ENCODE measurements around the gene RP2.
A peak's percentile ranks its signal among the peaks of the same experiment; 100 is the strongest.

The RP2 gene

GRCh38 chrX:46836701-46837557 lies at the start of gene RP2:
RP2 (plus strand) TSS chrX:46837043; CDS start chrX:46837101, 58 bp downstream.
- peak; percentile 95 for FAIRE-seq

GRCh38 chrX:46788902-46789301 lies 47.9 kb upstream of the RP2 start:
- FAIRE-seq, result no peak

DNA sequence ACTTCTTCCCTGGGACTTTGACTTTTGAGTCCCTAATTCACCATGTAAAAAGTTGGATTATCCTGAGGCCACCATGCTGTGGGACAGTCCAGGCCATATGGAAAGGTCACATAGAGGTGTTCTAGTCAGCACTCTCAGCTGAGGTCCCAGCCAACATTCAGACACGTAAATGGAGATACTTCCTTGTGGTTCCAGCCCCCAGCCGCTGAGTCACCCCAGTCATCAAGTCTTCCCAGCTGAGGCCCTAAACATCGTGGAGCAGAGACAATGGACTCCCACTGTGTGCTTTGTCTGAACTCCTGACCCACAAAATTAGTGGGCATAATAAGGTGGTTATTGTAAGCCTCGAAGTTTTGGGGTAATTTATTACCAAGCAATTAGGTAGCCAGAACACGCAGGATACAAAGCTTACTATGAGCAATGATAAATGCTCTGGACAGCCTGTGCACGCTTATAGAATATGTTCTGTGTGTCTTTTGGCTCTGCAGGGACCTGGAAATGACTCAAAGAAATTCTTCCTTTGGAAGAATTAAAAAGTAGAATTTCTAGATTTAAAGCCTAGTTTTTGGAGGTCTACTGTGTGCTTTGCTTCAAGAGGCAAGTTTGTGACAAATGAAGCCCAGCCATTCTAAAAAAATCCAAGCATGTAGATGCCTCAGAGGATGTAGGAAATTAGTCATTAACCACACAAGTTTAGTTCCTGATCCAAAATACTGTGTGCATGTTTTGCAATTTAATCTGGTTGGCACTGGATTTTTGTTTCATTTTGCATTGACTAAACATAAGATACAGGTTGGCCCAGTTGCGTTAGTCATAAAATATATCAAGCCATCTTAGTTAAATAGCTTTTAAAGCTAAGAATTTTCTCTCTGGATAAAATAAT lies 44.7 kb upstream of the RP2 start:
- peak; percentile 56 for FAIRE-seq

GRCh38 chrX:46792810-46793188 lies 44.0 kb upstream of the RP2 start:
- no peak for FAIRE-seq

DNA sequence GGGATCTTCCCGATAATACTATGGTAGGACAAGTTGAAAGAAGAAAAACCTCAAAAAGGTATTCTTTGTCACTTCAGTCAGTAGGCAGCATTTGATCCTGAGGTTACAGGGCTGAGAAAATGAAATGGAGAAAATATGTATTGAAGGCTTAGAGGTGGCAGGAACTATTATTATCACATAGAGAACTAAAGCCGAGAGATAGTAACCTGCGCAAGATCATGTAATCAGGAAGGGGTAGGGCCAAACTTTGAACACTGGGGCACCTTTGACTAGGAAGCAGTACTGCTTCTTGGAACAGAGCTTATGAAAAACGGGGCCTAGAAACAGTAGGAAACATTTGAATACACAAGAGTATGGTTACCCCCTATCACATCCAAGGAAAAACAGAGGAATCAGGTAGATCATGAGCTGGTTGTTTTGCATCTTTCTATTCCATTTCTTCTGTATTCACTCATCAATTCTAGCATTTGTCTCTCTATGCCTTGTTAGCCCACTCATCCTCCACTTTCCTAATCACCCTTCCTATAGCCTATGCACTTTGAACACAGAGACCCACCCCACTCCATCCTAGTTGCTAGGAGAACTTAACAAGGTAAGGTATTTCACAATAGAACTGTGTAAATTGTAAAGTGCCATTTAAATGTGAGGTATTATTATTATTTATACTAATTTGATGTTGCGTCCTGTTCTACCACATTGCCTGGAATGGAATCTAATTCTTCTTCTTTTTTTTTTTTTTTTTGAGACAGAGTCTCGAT lies 43.3 kb upstream of the RP2 start:
- no peak for FAIRE-seq

DNA sequence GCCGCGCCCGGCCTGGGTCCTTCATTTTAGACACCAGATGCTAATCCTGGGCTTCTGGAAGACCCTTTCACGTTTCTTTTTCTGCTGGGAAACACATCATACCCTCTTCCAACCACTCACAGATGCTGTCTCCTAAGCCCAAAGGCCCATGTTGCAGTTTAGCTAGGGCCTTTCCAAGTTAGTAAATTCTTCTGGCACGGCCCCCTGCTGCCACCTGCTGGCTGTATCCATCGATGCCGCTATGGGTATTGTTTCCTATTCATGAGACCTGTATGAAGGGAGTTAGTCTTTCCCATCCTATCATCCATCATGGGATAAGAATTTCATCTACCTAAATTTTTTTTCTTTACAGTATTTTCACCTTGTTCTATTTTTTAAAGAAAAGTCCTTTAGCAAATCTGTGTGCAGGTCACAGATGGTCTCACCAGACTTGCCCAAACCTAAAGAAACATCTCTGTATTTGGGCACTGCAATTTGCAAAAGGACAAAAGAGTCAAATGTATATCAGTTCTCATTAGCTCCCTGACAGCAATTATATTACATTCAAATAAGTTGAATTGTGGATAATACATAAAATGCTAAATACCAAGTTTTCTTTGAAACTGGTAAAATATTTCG lies 40.2 kb upstream of the RP2 start:
- peak; percentile 60 for FAIRE-seq

- no peak for FAIRE-seq
These were observed 33.7 kb upstream of the RP2 start for GRCh38 chrX:46803140-46803539.

GRCh38 chrX:46805270-46805669 lies 31.6 kb upstream of the RP2 start:
- FAIRE-seq, result no peak

GRCh38 chrX:46811121-46811520 lies 25.7 kb upstream of the RP2 start:
- no peak for FAIRE-seq

- FAIRE-seq, result no peak
These were observed 24.4 kb upstream of the RP2 start for GRCh38 chrX:46812445-46812844.

DNA sequence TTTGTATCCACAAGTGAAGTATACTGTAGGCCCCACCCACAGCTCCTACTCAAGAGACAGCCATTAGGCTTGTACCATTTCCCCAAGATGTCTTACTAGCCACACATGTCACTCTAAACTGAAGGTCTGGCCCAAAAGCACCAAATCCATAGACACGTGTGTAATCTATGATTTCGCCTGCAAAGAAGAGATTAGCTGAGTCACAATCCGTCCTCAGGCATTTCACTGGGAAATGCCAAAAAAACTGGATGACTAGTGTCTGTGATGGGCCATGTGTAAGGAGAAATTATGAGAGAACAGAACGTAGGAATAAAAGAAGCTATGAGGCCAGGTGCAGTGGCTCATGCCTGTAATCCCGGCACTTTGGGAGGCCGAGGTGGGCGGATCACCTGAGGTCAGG lies 21.9 kb upstream of the RP2 start:
- no peak for FAIRE-seq

DNA sequence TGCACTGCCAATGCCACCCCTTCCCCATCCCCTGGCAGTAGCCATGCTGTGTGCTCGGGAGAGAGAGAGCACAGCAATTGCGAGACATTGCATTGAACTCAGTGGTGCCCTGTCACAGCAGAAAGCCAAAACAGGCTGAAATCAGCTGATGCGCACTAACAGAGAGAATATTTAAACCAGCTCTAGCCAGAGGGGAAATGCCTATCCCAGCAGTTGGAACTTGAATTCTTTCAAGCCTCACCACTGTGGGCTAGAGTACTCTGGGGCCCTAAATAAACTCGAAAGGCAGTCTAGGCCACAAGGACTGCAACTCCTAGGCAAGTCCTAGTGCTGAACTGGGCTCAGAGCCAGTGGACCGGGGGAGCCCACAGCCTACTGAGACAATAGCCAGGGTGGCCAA lies 17.7 kb upstream of the RP2 start:
- FAIRE-seq, result no peak

- no peak for FAIRE-seq
These were observed 16.3 kb upstream of the RP2 start for GRCh38 chrX:46820391-46821100.

DNA sequence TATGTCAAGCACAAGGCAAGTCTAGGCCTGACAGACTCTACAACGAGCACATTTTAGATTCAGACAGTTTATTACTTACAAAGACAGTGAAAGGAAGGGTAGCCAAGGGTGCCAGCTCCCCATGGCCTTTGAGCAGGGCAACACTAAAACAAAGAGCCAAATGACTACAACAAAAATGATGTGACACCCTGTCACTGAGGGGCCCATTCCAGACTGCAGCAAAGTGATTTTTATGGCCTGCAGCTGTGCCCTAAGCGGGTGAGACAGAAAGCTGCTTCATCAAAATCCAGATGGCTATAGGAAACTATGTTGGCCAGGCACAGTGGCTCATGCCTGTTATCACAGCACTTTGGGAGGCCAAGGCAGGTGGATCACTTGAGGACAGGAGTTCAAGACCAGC lies 13.4 kb upstream of the RP2 start:
- no peak for FAIRE-seq

DNA sequence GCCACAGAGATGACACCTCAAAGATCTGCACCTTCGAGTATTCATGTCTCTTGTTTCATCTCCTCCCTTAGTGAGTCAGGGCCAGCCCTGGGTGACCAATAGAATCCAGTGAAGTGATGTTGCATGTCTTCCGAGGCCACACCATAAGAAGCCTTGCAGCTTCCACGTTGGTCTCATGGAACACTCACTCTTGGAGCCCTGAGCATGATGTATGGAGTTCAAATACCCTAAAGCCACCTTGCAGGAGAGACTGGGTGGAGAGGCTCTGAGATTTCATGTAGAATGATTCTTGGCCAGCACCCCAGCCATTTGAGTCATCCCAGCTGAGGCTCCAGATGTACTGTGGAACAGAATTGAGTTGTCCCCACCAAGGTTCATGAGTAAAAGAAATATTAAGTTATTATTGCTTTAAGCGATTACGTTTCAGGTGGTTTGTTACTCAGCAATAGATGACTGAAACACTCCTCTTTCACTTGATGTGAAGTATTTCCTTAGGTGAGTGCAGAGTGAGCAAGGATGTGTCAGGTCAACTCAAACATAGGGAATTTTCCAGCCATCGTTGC lies 5.0 kb upstream of the RP2 start:
- FAIRE-seq, result no peak

GRCh38 chrX:46837558-46838485 lies 979 bp downstream of the RP2 start:
- peak; percentile 90 for FAIRE-seq

GRCh38 chrX:46838486-46838870 lies 1.6 kb downstream of the RP2 start:
- FAIRE-seq, result no peak

DNA sequence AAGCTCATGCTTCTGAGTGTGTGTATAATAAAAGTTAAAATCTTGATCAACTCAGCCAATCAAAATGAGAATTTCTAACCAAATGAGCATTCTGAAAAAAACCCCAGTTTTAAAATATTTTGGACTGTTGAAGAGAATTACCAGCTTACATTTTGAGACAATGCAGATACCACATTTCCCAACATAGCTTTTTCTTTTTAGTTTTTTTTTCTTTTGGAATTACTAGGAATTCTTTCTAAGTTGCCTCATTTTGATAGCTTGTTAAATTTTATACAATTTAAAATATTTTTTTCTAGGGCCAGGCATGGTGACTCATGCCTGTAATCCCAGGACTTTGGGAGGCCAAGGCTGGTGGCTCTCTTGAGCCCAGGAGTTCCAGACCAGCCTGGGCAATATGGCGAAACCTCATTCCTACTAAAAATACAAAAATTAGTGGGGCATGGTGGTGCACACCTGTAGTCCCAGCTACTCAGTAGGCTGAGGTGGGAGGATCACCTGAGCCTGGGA lies 2.2 kb downstream of the RP2 start:
- FAIRE-seq, result no peak

GRCh38 chrX:46840946-46841345 lies 4.1 kb downstream of the RP2 start:
- no peak for FAIRE-seq

- FAIRE-seq, result no peak
These were observed 4.5 kb downstream of the RP2 start for GRCh38 chrX:46841346-46841745.

Data from islet of Langerhans (tissue), 1 donor.